Raji (cell line): ENCODE measurements around the gene GBE1.

Experiments used
- POLR2A ChIP-seq: IDR thresholded peaks from 2 replicates; pipeline ENCODE4 v1.6.1; 2011; ENCODE audit warnings: low read depth, low read length, control low read depth; ENCODE audit not compliant: insufficient read depth

The GBE1 gene

GRCh38 chr3:81550415-81550814 is 211.0 kb downstream of the GBE1 start:
- TF ChIP-seq POLR2A = no peak

- no peak for TF ChIP-seq POLR2A
These were observed 211.6 kb downstream of the GBE1 start for GRCh38 chr3:81549831-81550230.

GRCh38 chr3:81549388-81549787 is 212.1 kb downstream of the GBE1 start:
- TF ChIP-seq POLR2A = no peak

GRCh38 chr3:81545572-81545971 is 215.9 kb downstream of the GBE1 start:
- no peak for TF ChIP-seq POLR2A

- TF ChIP-seq POLR2A = no peak
These were observed 217.1 kb downstream of the GBE1 start for GRCh38 chr3:81544385-81544784.

GRCh38 chr3:81540787-81541186 is 220.7 kb downstream of the GBE1 start:
- no peak for TF ChIP-seq POLR2A

GRCh38 chr3:81531846-81532245 is 229.6 kb downstream of the GBE1 start:
- TF ChIP-seq POLR2A = no peak

GRCh38 chr3:81531263-81531662 is 230.2 kb downstream of the GBE1 start:
- TF ChIP-seq POLR2A = no peak

- no peak for TF ChIP-seq POLR2A
These were observed 231.1 kb downstream of the GBE1 start for GRCh38 chr3:81530180-81530939.

GRCh38 chr3:81521855-81522254 is 239.6 kb downstream of the GBE1 start:
- TF ChIP-seq POLR2A = no peak

- no peak for TF ChIP-seq POLR2A
These were observed 242.5 kb downstream of the GBE1 start for GRCh38 chr3:81518945-81519344.

- TF ChIP-seq POLR2A = no peak
These were observed 245.4 kb downstream of the GBE1 start for GRCh38 chr3:81516042-81516441.

- TF ChIP-seq POLR2A = no peak
These were observed 247.9 kb downstream of the GBE1 start for GRCh38 chr3:81513591-81513990.

- TF ChIP-seq POLR2A = no peak
These were observed 258.4 kb downstream of the GBE1 start for GRCh38 chr3:81503026-81503425.

GRCh38 chr3:81502236-81502635 is 259.2 kb downstream of the GBE1 start:
- no peak for TF ChIP-seq POLR2A

GRCh38 chr3:81500039-81500438 is 261.4 kb downstream of the GBE1 start:
- TF ChIP-seq POLR2A = no peak

- TF ChIP-seq POLR2A = no peak
These were observed 263.7 kb downstream of the GBE1 start for GRCh38 chr3:81497572-81498251.

- no peak for TF ChIP-seq POLR2A
These were observed 264.9 kb downstream of the GBE1 start for GRCh38 chr3:81496407-81497104.
